IPS DF 4.7 (cell line): ENCODE results near the gene RAB43.
"Not testable (repeated sequence)": the region's sequence is repeated elsewhere in the genome, so short reads cannot be mapped to it uniquely, and the experiment has no call there.

Source experiments
- DNase-seq: peaks from one replicate; pipeline ENCODE4 v3.0.0-alpha.2; 2013; ENCODE audit warnings: low spot score; ENCODE audit errors: extremely low read depth

The RAB43 gene

GRCh38 chr3:129121792-129122411 lies at the start of gene RAB43:
Gene RAB43, minus strand, starts transcription at chr3:129121804. Its CDS starts 315 bp downstream, at chr3:129121489.
- DNase-seq = peak; percentile 80

GRCh38 chr3:129166579-129167332 lies 45.2 kb upstream of the RAB43 start:
- DNase-seq = no peak

DNA sequence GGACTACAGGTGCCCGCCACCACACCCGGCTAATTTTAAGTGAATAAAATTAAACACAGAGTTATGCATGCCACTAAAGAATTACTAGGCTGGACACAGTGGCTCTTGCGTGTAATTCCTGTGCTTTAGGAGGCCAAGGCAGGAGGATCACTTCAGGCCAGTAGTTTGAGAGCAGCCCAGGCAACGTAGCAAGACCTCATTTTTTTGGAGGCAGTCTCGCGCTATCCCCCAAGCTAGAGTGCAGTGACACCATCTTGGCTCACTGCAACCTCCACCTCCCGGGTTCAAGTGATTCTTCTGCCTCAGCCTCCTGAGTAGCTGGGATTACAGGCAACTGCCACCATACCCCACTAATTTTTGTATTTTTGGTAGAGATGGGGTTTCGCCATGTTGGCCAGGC lies 44.0 kb upstream of the RAB43 start:
- not testable (repeated sequence) for DNase-seq

- no peak for DNase-seq
These were observed 42.9 kb upstream of the RAB43 start for GRCh38 chr3:129164500-129164899.

DNA sequence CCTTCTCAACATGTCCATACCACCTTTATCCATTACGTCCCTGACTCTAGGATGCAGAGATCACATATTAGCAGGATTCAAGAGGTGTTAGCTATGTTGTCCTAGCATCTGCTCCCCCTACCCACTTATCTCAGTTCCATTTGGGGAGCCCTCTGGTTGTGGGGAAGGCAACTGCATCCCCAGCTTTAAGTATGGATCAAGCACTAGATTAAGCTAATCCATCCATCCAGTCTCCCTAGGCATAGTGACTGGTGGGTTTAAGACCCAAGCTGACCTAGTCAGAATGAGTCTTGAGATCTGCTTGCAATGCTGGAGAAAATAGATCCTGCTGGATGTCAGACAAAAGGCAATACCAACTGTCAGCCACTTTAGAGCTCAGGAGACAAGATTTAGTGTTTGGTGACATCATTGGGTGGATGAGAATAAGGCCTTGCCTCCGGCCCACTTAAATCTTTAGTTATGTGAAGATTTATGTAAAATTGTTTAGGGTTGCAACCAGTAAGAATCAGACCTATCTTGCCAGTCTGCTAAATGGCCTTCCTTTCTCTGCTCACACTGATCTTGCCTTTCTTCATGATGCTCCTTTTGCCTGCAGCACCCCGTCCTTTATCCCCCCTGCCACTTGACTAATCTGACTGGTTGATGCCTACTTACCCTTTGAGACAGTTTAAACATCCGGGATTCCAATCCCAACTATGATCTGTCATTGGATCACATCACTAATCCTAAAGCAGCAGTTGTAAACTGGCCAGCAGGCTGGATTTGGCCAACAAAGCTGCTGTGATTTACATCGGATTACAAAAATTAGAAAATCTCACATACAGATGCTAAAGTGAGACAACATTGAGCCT lies 41.4 kb upstream of the RAB43 start:
- no peak for DNase-seq

DNA sequence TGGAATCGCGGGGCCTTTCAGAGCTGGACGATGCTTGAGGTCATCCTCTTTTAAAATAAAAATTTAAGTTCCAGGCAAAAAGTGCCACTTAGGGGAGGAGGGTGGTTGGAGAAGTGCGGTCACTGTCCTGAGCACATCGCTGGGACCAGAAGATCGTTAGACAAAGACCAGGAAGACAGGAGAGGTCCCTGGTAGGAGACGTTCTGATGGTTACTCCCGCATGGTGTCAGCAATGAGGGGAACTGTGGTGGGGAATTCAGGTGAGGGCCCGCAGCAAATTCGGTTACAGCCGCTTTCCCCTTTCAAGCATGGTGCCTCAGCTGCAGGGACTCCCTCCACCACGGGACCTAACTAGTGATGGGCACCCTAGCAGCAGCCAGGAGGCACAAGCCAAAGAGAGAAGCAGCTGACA lies 40.3 kb upstream of the RAB43 start:
- no peak for DNase-seq

GRCh38 chr3:129160891-129161859 lies 39.6 kb upstream of the RAB43 start, which contains the start of gene ISY1:
Gene ISY1, minus strand, starts transcription at chr3:129161063. Its CDS starts 88 bp downstream, at chr3:129160975.
- DNase-seq = no peak

DNA sequence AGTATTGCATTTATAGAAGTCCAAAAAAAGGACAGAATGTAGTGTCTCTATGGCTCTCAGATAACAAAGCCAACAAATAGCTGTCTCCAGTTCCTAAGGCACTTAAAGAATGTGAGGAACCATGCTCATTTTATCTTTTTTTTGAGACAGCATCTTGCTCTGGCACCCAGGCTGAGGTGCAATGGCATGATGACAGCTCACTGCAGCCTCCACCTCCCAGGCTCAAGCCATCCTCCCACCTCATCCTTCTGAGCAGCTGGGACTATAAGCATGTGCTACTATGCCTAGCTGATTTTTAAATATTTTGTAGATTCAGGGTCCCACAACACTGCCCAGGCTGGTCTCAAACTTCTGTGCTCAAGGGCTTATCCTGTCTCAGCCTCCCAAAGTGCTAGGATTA lies 23.2 kb upstream of the RAB43 start:
- no peak for DNase-seq

- DNase-seq = not testable (repeated sequence)
These were observed 19.4 kb upstream of the RAB43 start for GRCh38 chr3:129141011-129141410.

- DNase-seq = no peak
These were observed 18.3 kb upstream of the RAB43 start for GRCh38 chr3:129139911-129140310.

DNA sequence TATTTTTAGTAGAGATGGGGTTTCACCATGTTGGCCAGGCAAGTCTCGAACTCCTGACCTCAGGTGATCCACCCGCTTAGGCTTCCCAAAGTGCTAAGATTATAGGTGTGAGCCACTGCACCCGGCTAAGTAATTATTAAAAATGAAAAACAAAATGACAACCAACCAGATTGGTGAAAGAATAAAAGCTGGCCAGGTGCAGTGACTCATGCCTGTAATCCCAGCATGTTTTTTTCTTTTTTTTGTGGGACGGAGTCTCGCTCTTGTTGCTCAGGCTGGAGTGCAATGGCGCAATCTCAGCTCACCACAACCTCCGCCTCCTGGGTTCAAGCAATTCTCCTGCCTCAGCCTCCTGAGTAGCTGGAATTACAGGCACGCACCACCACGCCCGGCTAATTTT lies 14.7 kb upstream of the RAB43 start:
- not testable (repeated sequence) for DNase-seq

- DNase-seq = no peak
These were observed 10.7 kb upstream of the RAB43 start for GRCh38 chr3:129132097-129132866.

DNA sequence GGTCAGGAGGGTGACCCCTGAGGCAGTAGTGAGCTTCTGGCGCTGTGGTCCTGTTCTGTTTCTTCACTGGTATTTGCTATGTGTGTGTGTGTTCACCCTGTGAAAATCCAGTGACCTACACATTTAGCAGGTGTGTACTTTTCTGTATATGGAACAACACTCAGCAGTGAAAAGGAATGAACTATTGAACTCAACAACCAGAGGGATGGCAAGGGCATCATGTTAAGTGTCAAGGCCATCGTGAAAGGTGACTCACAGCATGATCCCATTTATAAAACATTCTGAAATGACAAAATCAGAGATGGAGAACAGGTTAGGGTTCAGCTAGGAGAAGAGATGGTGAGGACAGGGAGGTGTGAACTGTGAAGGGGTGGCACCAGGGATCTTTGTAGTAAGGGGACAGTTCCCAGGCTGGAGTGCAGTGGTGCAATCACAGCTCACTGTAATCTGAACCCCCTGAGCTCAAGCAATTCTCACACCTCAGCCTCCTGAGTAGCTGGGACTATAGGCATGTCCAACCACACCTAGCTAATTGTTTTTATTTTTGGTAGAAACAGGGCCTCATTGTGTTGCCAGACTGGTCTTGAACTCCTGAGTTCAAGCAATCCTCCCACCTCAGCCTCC lies 10.0 kb upstream of the RAB43 start:
- DNase-seq = no peak

GRCh38 chr3:129130291-129130813 lies 8.7 kb upstream of the RAB43 start:
- no peak for DNase-seq

DNA sequence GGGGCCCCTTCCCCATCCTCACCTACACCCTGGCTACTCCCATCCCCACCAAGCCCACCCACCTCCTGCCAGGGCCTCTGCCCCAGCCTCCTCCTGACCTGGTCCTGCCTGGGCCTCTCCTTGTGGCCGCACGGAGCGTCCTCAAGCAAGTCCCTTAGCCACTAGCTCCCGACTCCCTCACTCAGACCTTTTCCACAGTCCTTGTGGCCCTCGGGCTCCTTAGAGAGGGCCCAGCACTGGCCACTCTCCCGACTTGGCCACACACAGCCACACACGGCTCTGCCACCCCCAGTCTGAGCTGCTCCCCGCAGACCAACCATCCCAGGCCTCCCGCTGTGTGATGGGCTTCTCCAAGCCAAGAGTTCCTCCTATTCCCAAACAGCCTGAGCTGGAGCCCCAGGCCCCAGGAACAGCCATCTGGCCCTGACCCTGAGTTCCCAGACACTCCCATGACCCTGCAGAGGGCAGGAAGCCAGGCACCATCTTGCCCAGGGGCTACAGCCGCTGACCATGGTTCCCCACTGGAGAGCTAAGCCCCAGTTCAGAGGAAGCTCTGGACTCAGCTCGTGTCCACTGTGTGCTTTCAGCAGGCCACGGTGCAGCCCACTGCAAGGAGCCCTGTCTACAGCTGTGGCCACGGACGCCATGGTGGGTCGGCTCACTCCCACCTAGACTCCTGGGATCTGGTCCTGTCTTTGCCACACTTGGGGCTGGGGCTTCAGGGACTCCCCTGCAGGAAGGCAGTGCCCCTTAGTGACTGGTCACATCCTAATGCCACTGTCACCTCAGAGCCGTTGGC lies 7.0 kb upstream of the RAB43 start:
- DNase-seq = no peak

DNA sequence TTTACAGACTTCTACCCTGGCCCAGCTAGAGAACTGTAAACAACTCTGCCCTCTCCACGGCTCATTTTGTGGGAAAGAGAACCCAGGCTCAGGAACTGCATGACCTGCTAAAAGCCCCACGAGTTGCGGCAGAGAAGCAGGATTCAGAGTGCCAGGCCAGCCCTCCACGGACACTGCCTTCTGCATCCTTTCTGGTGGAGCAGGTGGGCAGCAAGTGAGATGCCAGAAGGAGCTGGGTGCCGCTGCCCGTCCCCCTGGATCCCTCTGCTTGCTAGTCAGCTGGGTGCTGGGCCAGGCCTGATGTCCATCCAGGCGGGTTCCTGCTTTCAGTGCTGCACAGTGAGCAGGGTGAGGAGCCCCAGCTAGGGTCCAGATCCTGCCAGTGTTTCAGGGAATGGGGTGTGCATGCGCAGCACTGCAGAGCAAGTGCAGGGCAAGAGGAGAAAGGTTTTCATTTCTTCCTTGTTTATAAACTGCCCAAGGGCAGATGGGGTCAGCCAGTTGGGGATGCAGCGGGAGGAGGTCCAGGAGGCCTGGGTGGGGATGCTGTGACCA lies 5.2 kb upstream of the RAB43 start:
- no peak for DNase-seq

DNA sequence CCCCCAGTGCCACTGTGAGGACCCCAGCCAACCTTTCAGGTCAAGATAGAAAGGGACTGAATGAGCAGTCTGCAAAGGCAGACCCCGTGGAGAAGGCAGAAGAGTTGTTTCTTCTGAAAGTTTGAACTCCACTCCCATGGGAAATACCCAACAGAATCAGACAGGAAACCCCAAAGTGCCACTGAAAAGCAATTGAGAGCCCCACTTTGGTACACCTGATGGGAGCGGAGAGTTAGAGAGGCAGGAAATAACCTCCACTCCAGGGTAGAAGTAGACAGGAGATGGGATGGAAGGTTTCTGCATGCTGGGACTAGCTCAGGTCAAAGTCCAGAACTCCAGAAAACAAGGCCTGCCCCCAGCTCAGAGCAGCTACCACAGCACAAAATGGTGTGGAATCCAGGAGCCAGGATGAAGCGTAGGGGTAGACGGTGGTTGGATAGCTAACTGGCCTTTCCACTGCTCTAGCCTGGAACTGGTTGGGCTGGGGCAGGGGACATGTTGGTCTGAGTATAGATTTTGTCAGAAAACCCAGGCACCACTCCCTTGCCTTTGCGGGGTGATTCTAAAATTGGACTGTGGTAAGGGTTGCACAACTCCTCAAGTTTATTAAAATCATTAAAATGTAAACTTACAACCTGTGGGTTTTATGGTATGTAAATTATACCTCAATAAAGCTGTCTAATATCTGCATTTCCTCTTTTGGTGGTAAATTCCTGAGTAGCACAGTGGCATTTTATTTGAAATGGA lies 1.9 kb upstream of the RAB43 start:
- no peak for DNase-seq
